ENCODE data around the gene KCND1.

The KCND1 gene

DNA sequence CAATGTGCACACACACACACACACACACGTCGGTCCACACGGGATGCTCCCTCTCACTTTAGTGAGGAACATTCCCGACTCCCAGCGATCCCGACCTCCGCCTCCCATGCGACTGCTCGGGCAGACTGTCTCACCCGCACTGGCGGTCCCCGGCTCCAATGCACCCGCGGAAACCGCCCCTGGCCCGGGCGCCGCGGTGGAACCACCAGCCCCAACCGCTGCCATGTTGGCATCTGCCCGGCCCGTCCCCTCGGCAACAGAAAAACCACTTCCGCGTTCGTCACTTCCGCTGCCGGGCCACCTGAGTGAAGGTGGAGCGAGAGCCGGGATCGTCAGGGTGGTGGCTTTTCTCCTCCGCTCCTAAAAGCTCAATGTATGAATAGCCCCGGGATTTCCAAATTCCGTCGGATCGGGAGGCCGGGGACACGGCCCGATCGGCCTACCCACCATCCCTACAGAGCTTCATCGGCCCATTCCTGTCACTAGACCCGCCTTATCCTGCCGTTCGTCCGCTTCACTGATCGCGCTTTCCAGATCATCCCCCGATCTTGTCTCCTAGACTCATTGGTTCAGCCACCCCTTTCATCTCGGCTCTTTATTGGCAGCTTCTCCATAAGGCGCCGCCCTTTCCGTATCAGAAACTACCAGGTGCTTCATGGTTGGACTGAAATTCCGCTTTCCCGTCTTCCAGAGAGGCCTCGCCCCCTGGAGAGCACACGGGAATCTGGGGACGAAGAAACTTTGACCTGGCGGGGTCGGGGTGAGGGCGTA is 60.0 kb downstream of the KCND1 start, which contains the start of gene SLC35A2:
Gene SLC35A2, minus strand, starts transcription at position 235 of the 771 bp plus-strand sequence. Its CDS starts 10 bp downstream, at position 225.
- DNase-seq (ENCODE audit: low read depth) = peak; percentile 76
